TTC549 (cell line): ENCODE data around the gene KCTD11.
A peak's percentile ranks its signal among the peaks of the same experiment; 100 is the strongest.

Source experiments
- FAIRE-seq: peaks from 2 replicates; lab custom pipeline; 2012; peaks lifted over from hg19 to GRCh38; lab: Jason Lieb, UNC

The KCTD11 gene

GRCh38 chr17:7351665-7352502 is at the start of gene KCTD11:
TSS of gene KCTD11 (plus strand) at chr17:7352162.
- no peak for FAIRE-seq

DNA sequence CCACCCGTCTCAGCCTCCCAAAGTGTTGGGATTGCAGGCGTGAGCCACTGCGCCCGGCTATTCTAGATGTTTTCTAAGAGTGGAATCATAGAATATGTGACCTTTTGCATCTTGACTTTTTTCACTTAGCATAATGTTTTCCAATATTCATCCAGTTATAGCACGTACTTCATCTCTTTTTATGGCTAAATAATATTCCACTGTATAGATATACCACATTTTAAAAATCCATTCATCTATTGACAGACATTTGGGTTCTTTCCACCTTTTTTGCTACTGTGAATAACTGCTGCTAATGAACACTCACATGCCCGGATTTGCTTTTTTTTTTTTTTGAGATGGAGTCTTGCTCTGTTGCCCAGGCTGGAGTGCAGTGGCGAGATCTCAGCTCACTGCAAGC is 47.8 kb upstream of the KCTD11 start:
- FAIRE-seq = no peak

DNA sequence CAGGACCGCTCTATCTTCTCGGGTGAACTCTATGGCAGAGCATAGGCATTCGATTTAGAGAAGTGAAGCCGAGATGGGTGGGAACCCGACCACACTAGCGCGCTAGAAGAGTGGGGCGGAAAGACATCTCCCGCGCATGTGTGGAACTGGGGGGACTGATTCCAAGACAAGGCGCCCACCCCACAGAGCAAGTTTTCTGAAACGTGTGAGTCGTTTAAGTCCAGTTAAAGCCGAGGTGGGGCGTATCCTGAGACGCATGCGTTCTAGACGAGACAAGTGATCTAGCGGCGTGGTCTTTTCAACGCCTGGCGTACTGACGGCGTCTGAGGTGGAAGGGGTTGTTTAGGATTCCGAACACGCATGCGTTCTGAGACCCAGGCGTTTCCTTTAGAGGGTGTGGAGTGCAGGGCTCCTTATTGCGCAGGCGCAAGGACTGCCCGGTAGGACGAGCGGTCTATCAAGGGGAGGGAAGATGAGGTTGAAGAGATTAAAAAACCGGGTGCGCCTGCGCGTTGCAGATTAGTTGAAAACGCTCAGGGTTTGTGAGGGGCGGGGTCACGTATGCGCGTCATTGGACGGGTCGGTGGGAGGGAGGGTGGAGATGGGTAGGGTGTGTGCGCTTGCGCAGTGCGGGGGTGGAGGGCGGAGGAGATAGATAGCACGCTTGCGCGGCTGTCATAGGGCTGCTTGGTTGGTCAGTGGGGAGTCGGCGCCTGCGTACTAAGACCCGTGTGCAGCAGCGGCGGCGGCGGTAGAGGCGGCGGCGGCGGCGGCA is 44.9 kb upstream of the KCTD11 start, which contains the start of gene EIF5A:
Gene EIF5A, plus strand, starts transcription at position 718 of the 775 bp plus-strand sequence. CDS start 2,008 bp downstream, outside the sequence.
- peak; percentile 97 for FAIRE-seq

GRCh38 chr17:7307686-7308624 is 44.0 kb upstream of the KCTD11 start:
- no peak for FAIRE-seq

DNA sequence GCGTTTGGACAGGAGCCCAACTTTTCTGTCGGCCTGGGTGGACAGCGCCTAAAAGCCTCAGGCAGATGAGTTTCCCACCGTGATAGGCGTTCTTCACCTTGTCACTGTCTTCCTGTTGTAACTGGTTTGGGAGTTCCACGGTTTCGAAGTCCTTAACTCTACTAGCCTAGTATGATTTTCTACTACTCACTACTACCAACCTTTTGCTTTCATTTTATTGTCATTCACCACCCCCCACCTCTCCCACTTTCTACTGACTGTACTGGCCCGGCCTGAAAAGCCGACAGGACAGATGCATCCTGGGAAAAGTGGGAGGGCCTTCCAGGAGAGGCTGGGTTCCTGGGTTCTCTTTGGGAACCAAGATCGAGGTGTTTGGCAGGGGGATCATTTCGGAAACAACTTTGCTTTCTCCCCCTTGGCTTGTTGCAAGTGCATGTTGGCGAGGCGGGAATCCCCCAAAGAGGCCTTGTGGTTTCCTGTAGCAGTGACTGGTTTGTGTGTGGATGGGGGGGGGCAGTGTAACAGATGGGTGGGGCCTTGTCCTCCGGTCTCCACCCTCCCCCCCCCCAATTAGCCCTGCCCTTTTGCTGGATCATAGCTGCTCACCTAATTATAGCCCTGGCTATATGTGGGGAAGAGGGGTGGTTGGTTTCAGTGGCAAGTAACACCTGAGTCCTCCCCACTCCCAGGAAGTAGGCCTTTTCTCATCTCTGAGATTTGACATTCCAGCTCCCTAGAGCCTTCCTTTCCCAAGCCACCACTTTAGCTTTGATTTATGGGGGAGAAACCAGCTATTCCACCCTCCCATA is 43.1 kb upstream of the KCTD11 start:
- no peak for FAIRE-seq

DNA sequence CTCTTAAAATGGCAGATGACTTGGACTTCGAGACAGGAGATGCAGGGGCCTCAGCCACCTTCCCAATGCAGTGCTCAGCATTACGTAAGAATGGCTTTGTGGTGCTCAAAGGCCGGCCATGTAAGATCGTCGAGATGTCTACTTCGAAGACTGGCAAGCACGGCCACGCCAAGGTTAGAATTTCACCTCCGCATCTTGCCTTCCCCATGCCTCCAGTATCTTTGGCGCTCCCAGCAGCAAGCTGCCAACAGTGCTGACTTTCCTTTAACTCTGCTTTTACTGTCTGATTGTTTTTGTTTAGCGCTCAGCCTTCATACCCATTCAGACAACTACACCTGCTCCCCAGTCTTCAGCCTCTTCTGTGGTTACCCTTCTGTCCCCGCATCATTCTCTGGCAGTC is 42.3 kb upstream of the KCTD11 start:
- FAIRE-seq = no peak

DNA sequence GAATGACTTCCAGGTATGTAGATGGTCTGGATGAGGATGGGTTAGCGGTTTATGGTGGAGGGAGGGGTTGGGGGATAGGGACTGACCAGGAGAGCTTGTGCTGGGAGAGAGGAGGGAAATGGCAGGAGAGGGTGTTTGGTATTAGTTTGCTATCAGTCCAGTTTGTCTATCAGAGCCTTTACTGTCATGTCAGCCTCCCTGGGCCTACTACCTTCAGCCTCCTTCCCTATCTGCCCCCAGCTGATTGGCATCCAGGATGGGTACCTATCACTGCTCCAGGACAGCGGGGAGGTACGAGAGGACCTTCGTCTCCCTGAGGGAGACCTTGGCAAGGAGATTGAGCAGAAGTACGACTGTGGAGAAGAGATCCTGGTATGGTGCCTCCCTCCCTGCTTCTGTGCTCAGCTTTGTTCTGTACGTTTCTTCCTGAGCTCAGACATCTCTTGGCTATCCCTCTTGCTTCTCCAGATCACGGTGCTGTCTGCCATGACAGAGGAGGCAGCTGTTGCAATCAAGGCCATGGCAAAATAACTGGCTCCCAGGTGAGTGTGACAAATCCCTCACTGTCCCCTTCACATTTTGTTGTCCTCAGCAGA is 40.8 kb upstream of the KCTD11 start:
- no peak for FAIRE-seq

DNA sequence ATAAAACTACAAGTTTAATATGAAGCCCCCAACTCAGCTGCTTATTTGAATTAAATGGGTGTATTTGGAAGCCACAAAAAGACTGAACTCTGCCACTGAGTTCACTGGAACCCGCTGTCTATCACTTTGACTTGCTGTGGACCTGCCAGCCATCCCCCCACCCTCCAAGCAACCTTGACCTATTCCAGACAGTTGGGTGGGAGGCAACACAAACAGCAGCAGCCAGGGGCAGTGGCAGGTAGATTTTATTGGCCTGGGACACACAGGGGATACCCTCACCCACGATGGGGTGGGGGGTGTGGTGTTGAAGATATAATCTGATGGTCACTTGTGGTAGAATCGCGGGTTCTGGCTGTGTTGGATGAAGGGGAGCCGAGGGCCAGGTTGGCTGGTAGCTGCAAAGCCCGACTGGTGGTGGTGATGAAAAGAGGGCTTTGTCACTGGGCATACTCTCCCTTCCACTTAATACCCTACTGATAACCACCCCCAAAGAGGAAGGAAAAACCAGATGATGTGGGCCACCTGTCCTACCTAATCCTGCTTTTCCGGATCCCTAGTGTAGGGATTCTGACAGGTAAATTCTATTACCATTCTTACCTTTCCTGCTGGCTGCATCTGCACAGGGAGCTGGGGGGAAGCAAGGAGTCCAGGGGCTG is 39.4 kb upstream of the KCTD11 start:
- no peak for FAIRE-seq

GRCh38 chr17:7313088-7313889 is 38.7 kb upstream of the KCTD11 start:
- FAIRE-seq = no peak

GRCh38 chr17:7313890-7314718 is 37.9 kb upstream of the KCTD11 start:
- FAIRE-seq = no peak

DNA sequence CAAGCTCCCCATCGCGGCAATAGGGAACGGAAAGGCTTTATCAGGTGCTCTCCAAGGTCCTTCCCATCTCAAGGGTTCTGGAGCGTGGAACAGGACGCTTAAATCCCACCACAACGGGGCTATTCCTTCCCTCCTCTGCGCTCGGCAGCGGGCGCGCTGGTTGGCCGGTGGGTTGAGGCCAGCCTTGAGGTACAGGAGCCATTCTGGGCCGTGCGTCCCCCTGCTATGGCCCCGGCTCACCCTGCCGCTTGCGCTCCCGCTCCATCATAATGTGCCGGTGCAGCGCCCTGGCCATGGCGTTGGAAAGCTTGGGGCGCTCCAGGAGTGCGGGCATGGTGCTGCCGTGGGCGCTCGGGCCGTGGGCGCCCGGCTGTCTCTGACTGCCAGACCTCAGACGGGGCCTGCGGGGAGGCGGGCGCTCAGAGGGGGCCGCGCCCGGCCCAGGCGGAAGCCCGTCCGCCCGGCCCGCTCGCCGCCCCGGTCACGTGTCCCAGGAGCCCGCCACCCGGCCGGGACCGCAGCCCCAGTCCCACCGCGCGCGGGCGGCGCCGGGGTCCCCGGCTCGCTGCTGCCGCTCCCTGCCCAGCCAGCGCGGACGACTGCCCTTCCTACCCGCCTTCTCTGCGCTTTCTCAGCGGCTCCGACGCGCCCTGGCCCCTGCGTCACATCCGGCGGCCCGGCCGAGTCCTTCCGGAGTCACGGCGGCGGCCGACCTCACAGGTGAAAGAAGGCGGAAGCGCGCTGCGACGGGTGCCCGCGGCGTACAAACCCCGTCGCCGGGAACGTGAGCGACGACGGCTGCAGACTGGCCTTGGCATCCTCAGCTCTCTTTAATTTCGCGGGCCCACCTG is 37.0 kb upstream of the KCTD11 start, which contains the start of gene GPS2:
Gene GPS2, minus strand, starts transcription at position 642 of the 851 bp plus-strand sequence. Its CDS starts 308 bp downstream, at position 334.
- FAIRE-seq = no peak

- FAIRE-seq = no peak
These were observed 36.3 kb upstream of the KCTD11 start for GRCh38 chr17:7315570-7316235.

DNA sequence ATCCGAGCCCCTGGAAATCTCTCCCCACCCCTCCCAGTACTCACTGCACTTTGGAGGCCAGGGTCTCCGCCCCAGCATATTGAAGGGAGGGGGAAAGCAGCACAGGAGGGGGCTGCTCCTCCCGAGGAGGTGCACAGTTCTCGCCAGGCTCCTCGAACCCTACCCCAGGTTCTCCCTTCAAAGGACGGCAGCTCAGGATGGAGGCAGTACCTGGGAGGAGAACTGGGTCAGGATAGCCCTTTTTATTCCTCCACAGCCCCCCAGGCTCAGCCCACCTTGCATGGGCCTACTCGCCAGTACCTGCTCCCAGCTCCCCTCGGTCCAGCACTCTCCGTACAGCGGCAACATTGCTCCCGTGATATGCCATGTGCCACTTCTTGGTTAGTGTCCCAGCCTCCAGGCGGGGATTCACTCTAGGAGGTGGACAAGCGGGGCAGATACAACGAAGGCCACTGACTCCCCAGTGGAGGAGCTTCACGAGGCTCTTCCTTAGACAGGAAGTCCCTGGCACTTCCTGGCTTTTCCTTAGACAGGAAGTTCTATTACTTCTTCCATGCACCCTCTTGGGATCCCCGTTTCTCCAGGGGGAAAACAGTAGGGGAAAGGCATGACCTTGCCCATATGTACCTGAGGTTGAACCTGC is 34.7 kb upstream of the KCTD11 start:
- no peak for FAIRE-seq

DNA sequence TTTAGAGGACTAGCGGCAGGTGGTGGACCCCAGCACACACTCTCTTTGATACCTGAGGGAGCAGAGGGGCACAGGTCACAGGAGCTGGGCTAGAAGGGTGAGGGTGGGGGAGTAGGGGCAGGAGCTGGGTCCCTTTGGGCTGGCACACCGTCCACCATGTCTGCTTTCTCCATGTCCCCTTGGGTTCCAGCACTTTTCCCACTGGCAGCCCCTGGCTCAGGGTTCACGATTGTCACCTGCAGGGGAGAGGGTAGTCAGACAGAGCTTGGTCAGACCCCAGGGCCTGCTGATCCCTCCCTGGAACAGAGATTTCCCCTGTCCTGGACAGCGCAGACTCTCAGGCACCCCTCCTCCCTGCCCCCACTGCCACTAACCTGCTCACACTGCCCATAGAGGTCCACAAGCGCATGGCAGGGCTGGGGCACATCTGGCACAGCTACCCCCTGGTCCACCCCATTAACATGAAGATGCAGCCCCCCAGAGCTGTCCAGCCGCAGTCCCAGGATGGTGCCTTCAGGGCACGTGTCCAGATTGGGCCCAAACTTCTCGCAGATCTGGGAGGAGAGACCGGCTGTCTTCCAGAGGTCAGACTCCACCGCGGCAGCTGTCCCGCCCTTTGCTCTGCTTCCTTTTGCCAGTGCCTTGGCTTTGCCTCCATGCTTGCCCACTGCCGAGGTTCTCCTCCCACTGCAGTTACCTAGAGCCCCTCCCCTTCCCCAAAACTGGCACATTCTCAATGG is 33.7 kb upstream of the KCTD11 start:
- FAIRE-seq = no peak

DNA sequence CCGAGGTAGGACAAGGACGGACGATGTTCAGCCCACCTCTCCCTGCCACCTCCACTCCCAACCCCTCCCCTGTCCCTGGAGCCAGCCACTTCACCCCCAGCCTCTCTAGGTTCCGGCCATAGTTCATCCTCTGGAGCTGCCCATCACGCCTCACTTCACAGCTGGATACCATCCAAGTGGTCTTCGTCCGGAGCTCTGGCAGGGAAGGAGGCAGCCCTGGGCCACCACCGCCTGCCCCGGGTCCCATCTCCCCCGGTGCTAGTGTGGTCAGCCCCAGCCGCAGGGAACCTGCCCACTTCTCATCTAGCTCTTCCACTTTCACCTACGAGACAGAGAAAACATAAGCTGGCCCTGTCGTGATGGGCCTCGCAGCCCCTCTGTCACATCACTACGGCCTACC is 30.5 kb upstream of the KCTD11 start:
- FAIRE-seq = no peak
